Measurements from ENCODE around the gene SERPINA6. TPM values are rescaled to one million over a fixed set of nuclear protein-coding genes. Genes with fewer than 3 reads are reported as not detected.

SERPINA6 gene
- total and polyA plus RNA-seq, 2 donors (not counting 1 experiment from before 2014, with no cell fraction given), result not detected

GRCh38 chr14:94312481-94313246 is 10.5 kb downstream of the SERPINA6 start:
- ATAC-seq (ENCODE audit: low read depth), result no peak
- ChIA-PET POLR2A (no interaction called here), CTCF (no interaction called here)
- Histone ChIP-seq H3K9ac (ENCODE audit: low read length) (no peak overlapping the region), H3K4me1 (ENCODE audit: control insufficient read depth in 2 of 2, insufficient read depth in 2 of 2, low read length in 2 of 2) (no peaks in the 10 kb centered on the region), H3K4me2 (replicated peaks; ENCODE audit: low read depth, low read length, poor library complexity, severe bottlenecking) (no peak overlapping the region), H2AFZ (ENCODE audit: insufficient read depth, low read depth, low read length, poor library complexity, severe bottlenecking) (no peak overlapping the region), H4K20me1 (ENCODE audit: control insufficient read depth, insufficient read depth, low read length, poor library complexity, severe bottlenecking) (no peaks in the 10 kb centered on the region), H3K79me2 (ENCODE audit: control insufficient read depth, insufficient read depth, low read length) (no peaks in the 10 kb centered on the region), H3K27ac (ENCODE audit: low read length in 2 of 2) (no peak overlapping the region), H3K9me3 (ENCODE audit: control extremely low read depth in 1 of 3, control insufficient read depth in 2 of 3, insufficient read depth in 1 of 3, low read length in 2 of 3) (peaks cover 0 to 26% (median 5%) of the 10 kb centered on the region in 3 donors), H3K36me3 (replicated peaks in 1 of 2; ENCODE audit: control extremely low read depth in 1 of 2, control insufficient read depth in 1 of 2, extremely low read depth in 1 of 2, insufficient read depth in 2 of 2, low read length in 1 of 2) (no peaks in the 10 kb centered on the region), H3K27me3 (replicated peaks in 1 of 4; ENCODE audit: control extremely low read depth in 1 of 4, control insufficient read depth in 3 of 4, insufficient read depth in 4 of 4, low read length in 3 of 4) (peaks cover 0 to 6% (median 0%) of the 10 kb centered on the region in 4 experiments), H3K4me3 (ENCODE audit: control extremely low read depth in 1 of 5, extremely low read depth in 1 of 5, insufficient read depth in 1 of 5, low read depth in 2 of 5, low read length in 4 of 5) (no peak overlapping the region)
- no peaks in the 10 kb centered on the region for H3K4me1 Mint-ChIP-seq
- 86% methylated on average over 5 of the region's 6 CpGs for WGBS (ENCODE audit: insufficient coverage)
- no peaks in the 10 kb centered on the region for H3K27me3 Mint-ChIP-seq
- H3K4me3 Mint-ChIP-seq, result no peak overlapping the region
- DNase-seq, result no peak
- peaks cover 6% of the 10 kb centered on the region for H3K9me3 Mint-ChIP-seq (ENCODE audit: insufficient read depth)
- intact Hi-C loops (cut with micrococcal nuclease), result no loop called here
- no peak overlapping the region for H3K27ac Mint-ChIP-seq
- TF ChIP-seq CTCF (IDR thresholded peaks at IDR 0.05) (no peak), EZH2 (IDR thresholded peaks at IDR 0.05; ENCODE audit: borderline replicate concordance, insufficient read depth, low read depth, low read length, poor library complexity, severe bottlenecking) (no peak)

GRCh38 chr14:94310248-94310647 is 12.9 kb downstream of the SERPINA6 start:
- intact Hi-C loops (cut with micrococcal nuclease), result no loop called here
- Histone ChIP-seq H3K79me2 (ENCODE audit: control insufficient read depth, insufficient read depth, low read length) (no peaks in the 10 kb centered on the region), H3K4me3 (ENCODE audit: control extremely low read depth in 1 of 5, extremely low read depth in 1 of 5, insufficient read depth in 1 of 5, low read depth in 2 of 5, low read length in 4 of 5) (no peak overlapping the region), H3K9ac (ENCODE audit: low read length) (no peak overlapping the region), H3K36me3 (replicated peaks in 1 of 2; ENCODE audit: control extremely low read depth in 1 of 2, control insufficient read depth in 1 of 2, extremely low read depth in 1 of 2, insufficient read depth in 2 of 2, low read length in 1 of 2) (no peaks in the 10 kb centered on the region), H3K4me1 (ENCODE audit: control insufficient read depth in 2 of 2, insufficient read depth in 2 of 2, low read length in 2 of 2) (no peaks in the 10 kb centered on the region), H3K9me3 (ENCODE audit: control extremely low read depth in 1 of 3, control insufficient read depth in 2 of 3, insufficient read depth in 1 of 3, low read length in 2 of 3) (peaks cover 0 to 36% (median 11%) of the 10 kb centered on the region in 3 donors), H4K20me1 (ENCODE audit: control insufficient read depth, insufficient read depth, low read length, poor library complexity, severe bottlenecking) (no peaks in the 10 kb centered on the region), H3K27ac (ENCODE audit: low read length in 2 of 2) (no peak overlapping the region), H3K4me2 (replicated peaks; ENCODE audit: low read depth, low read length, poor library complexity, severe bottlenecking) (no peak overlapping the region), H3K27me3 (replicated peaks in 1 of 4; ENCODE audit: control extremely low read depth in 1 of 4, control insufficient read depth in 3 of 4, insufficient read depth in 4 of 4, low read length in 3 of 4) (peaks cover 0 to 6% (median 0%) of the 10 kb centered on the region in 4 experiments), H2AFZ (ENCODE audit: insufficient read depth, low read depth, low read length, poor library complexity, severe bottlenecking) (no peak overlapping the region)
- POLR2A ChIA-PET, result no interaction called here
- H3K4me1 Mint-ChIP-seq, result no peaks in the 10 kb centered on the region
- no peak for TF ChIP-seq CTCF (IDR thresholded peaks at IDR 0.05)
- TF ChIP-seq EZH2 (IDR thresholded peaks at IDR 0.05; ENCODE audit: borderline replicate concordance, insufficient read depth, low read depth, low read length, poor library complexity, severe bottlenecking), result no peak
- H3K27ac Mint-ChIP-seq, result no peak overlapping the region
- H3K27me3 Mint-ChIP-seq, result peaks cover 4% of the 10 kb centered on the region
- CTCF ChIA-PET, result no interaction called here
- H3K4me3 Mint-ChIP-seq, result no peak overlapping the region
- H3K9me3 Mint-ChIP-seq (ENCODE audit: insufficient read depth), result peaks cover 11% of the 10 kb centered on the region
- ATAC-seq (ENCODE audit: low read depth), result no peak
- DNase-seq, result no peak
- WGBS (ENCODE audit: insufficient coverage), result 82% methylated on average over 3 of the region's 3 CpGs

All from B cell (primary cell).